ENCODE measurements around the gene HSPB1.
"Not testable (repeated sequence)": the region's sequence is repeated elsewhere in the genome, so short reads cannot be mapped to it uniquely, and the experiment has no call there.

HSPB1 gene

DNA sequence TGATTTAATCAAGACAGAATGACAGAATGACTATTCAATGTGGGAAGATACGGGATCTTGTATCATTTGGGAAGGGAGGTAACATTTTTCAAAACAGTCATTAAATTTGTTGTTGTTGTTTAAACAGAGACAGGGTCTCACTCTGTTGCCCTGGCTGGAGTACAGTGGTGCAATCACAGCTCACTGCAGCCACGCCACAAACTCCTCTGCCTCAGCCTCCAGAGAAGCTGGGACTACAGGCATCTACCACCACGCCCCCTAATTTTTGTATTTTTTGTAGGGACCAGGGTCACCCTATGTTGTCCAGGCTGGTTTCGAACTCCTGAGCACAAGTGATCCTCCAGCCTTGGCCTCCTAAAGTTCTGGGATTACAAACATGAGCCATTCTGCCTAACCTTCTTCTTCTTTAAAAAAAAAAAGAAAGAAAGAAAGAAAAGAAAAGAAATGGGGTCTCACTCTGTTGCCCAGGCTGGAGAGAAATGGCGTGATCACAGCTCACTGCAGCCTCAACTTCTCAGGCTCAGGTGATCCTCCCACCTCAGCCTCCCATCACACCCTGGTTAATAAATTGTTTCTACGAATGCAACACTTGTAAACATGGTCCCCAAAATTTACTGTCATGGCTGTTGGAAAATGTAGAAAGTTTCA lies 32.0 kb downstream of the HSPB1 start:
- FAIRE-seq: no peak

DNA sequence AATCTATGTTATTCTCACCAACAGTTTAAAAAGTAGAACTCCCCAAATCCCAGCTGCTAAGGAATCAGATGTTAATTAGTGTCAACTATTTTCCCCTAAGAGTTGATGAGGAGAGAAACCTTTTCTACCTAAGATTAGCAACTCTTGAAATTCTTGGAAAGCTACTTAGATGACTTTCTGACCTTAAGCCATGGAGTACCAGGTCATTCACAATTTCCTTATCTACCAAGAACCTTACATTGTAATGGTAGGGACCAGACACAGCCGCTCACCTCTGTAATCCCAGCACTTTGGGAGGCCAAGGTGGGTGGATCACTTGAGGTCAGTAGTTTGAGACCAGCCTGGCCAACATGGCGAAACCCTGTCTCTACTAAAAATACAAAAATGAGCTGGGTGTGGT lies 32.9 kb downstream of the HSPB1 start:
- not testable (repeated sequence) for FAIRE-seq

DNA sequence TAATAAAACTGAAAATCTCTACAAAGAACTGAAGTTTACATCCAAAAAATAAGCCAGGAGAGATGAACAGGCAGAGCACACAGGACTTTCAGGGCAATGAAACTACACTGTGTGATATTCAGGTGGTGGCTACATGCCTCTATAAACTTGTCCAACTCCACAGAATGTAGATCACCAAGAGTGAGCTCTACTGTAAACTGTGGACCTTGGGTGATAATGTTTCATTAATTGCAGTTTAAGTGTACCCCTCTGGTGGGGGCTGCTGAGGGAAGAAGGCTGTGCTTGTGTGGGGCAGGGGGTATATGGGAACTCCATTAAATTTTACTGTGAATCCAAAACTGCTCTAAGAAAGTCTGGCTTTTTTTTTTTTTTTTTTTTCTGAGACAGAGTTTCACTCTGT lies 33.6 kb downstream of the HSPB1 start:
- FAIRE-seq: no peak

DNA sequence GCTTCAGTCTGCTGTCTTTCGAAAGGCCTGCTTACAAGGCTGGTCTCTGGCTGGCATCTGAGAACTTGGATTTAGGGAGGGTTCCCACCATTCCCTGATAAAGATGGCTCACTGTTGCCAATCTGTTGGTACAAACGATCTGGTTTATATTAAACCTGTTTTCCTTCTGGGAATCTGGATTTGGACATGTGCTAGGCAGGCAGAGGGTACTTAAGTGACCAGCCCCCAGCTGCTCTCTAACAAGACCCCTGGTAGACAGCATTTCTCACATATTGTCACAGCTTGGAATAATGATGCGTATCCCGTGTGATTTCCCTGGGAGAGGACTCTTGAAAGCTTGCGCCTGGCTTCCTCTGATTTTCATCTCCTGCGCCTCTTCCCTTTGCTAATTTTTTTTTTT lies 34.7 kb downstream of the HSPB1 start:
- no peak for FAIRE-seq

DNA sequence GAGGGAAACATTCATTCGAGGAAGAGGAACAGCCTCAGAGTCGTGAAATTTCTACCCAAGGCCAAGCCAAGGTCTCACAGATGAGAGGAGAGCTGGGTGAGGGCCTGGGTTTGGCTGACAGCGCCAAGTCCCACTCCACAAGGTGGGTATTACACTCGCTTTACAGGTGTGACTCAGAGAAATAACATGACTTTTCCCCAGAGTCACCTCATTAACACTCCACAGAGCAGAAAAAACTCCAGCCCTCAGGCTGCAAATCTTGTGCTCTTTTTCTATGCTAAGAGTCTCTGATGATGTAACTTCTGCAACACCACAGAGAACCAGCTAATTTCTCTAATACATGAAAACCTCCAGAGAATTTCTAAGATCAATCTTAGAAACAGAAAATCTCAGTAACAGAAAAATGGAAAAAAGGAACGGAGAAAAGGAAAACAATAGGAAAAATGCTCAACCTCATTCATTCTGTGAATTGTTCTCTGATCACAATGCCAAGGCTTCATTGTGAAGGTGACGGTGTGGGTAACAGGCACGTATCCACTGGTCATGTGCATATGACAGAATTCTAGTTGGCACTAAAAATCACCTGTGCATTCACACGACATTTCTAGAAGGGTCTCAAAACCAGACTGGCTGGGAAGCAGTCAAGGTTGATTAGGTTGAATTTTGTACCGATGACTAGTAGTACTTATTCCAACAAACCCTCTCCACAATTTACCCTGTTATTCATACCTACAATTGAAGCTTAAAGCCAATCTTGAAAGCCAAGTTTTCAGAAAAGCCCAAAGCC lies 36.0 kb downstream of the HSPB1 start:
- no peak for FAIRE-seq

DNA sequence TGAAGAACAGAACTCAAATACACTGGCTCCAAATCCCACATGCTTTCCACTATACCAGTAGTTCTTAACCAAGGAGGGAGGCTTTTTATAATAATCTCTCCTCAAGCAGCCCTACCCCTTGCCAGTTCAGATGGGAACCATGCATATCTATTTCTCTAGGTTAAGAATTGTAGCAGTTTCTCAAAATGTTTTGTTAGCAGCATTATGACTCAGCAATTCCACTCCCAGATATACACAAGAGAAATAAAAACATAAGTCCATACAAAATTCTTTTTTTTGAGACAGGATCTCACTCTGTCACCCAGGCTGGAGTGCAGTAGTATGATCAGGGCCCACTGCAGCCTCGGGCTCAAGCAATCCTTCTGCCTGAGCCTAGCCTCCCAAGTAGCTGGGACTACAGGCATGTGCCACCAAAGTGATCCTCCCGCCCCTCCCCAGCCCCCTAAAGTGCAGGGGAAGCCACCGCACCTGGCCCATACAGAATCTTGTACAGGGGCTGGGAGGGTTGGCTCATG lies 38.2 kb downstream of the HSPB1 start:
- FAIRE-seq: no peak

DNA sequence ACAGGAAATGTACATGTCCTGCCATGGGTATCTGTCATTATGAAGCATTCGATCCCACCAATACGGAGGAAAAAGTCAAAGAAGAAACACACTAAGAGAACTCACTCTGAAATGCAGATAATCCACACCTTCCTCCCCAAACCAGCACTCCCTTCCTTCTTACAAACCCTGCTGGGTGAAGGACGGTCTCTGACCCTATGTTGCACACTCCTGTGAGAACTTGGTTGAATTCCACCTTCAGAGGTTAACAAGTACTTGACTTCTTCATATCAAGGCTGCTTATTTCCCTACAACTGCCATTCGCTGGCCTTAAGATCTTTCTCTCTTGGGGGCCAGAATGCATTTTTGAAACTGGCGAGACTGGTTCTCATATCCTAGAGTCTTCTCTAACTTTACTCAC lies 39.7 kb downstream of the HSPB1 start:
- FAIRE-seq: no peak

DNA sequence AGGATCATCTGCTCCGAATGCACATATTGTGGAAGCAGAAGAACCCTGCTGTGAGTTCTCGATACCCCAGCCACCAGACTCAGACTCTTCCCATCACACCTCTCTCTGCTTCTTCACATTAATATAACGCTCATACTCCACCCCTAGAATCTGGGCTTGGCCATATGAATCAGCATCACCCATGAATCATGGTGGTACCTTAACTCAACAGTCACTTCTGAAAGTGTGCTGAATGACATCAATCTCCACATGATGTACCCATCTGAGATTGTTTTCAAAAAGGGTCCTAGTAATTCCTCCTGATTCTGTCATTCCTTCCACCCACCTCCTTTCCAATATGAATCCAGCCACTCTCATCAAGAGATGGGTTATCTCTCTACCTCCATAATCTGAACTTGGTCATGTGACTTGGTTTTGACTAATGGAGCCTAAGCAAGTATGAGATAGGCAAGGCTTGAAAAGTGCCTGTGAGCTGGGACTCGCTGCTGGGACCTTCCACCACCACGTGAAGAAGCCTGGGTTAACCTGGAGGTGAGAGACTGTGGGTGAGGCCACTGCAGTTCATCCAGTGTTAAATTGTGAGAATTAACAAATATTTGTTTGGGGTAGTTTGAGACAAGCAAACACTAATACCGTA lies 40.9 kb downstream of the HSPB1 start:
- FAIRE-seq: no peak

DNA sequence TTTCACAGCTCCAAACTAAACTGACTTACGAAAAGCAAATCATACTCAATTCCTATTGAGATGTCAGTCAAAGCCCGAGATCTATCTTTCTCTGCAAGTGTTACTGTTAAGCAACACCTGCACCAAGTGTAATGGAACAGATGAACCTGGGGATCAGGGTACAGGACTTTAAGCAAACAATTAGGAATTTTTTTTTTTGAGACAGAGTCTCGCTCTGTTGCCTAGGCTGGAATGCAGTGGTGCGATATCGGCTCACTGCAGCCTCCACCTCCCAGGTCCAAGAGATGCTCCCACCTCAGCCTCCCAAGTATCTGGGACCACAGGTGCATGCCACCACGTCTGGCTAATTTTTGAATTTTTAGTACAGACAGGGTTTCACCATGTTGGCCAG lies 41.5 kb downstream of the HSPB1 start:
- FAIRE-seq: no peak

DNA sequence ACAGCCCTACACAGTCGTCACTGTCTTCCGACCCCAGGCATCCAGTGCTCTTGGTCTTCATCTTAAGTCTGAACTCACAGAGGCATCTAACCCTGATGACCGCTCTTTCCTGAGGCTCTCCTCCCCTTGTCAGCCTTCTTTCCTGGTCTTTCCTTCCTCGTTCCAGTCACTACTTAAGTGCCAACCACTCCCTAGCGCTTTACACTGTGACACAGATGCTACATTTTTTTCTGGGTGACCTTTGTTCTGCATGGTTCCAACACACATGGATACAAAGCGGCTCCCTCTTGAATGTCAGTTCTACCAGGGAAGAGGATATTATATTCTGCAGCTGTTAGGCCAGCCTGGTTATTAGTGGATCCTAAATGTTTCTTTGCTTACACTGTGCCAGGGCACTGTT lies 43.6 kb downstream of the HSPB1 start:
- FAIRE-seq: no peak

DNA sequence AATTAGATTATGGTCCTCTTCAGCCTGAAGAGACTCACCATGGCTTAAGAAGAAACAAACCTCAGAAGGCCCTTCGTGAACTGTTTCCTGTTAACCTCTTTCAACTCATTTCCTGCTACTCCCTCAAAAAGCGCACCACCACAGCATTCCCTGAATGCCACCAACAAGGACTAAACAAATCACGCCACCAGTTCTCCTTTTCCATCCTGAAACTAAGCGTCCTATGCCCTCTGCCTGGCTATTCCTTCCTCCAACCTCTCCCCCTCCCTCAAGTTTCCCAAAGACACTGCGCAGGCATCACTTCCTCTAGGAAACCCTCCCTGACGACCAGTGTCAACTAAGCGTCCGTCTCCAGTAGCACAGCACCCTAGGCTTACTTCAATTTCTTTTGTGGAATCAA lies 44.3 kb downstream of the HSPB1 start:
- no peak for FAIRE-seq

DNA sequence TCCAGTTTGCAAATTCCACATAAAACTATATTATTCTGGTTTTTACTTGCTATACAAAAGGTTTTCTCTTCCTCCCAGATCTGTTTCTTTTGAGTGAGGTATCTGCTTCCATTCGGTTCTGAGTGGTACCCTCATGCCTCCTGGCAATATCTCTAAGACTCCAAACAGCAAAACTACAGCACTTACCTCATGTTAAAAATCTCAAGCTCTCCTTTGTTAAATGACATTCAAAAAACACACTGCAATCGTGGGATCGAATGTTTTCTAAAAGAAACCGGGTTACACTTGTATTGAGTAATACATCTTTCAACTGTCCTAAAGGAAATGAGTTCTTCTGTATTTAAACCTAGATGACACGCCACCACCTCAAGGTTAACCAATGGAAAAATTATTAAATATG lies 45.2 kb downstream of the HSPB1 start:
- no peak for FAIRE-seq

DNA sequence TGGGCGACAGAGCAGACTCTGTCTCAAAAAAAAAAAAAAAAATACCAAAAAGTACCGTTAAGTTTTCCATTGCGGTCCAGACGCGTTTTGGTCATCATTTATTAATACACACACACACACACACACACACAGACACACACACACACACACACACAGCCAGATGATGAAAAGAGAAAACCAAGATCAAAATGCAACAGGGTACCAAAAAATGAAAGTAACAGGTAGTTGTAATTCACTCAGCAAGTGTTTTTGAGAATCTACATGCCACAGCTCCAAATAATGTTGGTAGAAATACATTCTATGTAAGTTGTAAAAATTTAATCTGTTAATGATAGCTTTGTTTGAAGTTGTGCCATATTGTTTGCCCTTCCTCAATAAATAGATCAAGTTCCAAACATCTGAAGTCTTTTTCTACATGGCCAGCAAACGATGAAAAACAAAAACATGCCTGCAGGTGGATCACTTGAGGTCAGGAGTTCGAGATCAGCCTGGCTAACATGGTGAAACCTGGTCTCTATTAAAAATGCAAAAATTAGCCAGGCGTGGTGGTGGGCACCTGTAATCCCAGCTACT lies 46.9 kb downstream of the HSPB1 start:
- no peak for FAIRE-seq

DNA sequence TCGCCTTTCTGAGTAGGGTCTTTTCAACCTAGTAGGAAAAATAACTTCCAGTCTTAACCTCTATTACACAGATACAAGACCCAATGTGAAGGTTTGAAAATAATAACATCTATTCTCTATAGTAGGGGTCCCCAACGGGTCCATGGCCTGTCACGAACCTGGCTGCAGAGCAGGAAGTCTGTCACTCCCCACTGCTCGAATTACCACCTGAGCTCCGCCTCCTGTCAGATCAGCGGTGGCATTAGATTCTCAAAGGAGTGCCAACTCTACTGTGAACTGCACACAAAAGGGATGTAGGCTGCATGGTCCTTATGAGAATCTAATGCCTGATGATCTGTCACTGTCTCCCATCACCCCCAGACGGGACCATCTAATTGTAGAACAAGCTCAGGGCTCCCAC lies 48.9 kb downstream of the HSPB1 start:
- FAIRE-seq: no peak

DNA sequence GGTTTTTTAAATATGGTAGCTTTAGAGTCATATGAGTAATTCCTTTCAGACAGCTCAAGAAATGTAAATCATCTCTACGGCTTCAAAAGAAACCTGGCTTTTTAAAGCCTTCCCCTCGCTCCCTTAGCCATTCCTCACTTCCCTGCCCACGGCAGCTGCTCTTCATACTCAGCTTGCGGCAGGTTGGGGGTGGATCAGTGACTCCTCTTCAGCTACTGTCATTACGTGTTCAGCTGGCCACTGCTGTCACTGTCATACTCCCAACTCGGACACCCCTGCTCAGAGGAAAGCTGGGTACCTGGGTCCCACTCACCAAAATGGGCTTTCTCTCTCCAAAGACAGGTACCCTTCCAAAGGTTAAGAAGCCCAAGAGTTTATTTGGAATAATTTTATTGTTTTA lies 49.7 kb downstream of the HSPB1 start:
- FAIRE-seq: no peak

DNA sequence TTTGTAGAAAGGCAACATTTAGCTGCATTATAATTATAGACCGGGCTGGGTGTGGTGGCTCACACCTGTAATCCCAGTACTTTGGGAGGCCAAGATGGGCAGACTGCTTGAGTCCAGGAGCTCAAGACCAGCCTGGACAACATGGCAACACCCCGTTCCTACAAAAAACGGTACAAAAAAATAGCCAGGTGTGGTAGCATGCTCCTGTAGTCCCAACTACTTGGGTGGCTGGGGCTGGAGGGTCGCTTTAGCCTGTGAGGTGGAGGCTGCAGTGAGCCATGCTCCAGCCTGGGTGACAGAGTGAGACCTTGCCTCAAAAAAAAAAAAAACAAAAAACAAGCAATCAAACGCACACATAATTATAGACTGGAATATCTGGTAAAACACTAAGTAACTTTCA lies 51.3 kb downstream of the HSPB1 start:
- no peak for FAIRE-seq

All from colon (tissue), 2 donors.